ENCODE data around the gene TLR8.

DNA sequence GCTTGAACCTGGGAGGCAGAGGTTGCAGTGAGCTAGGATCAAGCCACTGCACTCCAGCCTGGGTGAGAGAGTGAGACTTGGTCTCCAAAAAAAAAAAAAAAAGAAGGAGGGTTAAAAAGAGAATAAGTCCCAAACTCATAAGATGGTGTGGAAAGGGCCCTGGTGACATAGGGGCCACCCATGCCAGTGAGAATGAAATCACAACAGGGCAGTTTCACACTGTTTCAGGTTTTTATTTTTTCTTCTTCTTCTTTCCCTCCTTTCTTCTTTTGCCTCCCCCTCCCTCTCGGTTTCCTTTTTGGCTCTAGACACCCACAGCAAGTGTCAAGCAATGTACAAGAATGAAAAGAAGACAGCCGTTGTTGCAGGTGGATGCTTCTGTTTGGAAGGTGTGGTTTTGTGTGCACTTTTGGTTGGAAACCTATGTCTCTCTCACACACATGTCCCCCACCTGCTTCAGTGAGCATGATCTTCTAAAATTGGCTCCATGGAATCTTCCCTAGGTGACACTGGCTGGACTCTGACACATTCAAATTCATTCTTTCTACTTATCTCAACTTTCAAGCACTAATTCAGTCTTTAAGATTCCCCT lies 14.4 kb upstream of the TLR8 start:
- TF ChIP-seq, protein P1, sequence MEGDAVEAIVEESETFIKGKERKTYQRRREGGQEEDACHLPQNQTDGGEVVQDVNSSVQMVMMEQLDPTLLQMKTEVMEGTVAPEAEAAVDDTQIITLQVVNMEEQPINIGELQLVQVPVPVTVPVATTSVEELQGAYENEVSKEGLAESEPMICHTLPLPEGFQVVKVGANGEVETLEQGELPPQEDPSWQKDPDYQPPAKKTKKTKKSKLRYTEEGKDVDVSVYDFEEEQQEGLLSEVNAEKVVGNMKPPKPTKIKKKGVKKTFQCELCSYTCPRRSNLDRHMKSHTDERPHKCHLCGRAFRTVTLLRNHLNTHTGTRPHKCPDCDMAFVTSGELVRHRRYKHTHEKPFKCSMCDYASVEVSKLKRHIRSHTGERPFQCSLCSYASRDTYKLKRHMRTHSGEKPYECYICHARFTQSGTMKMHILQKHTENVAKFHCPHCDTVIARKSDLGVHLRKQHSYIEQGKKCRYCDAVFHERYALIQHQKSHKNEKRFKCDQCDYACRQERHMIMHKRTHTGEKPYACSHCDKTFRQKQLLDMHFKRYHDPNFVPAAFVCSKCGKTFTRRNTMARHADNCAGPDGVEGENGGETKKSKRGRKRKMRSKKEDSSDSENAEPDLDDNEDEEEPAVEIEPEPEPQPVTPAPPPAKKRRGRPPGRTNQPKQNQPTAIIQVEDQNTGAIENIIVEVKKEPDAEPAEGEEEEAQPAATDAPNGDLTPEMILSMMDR (IDR thresholded peaks at IDR 0.05; ENCODE audit: low read length): no peak
- TF ChIP-seq EZH2phosphoT487 (IDR thresholded peaks at IDR 0.05; ENCODE audit: low read length) (no peak), EZH2 (optimal IDR thresholded peaks at IDR 0.05; ENCODE audit: low read depth, low read length) (no peak)
